SKM-1 (cell line): ENCODE measurements around the gene KCNF1.

Experiments used
- DNase-seq: peaks from one replicate; lab custom pipeline; 2025; ENCODE audit not compliant: unreplicated experiment; lab: John Stamatoyannopoulos, UW

The KCNF1 gene

DNA sequence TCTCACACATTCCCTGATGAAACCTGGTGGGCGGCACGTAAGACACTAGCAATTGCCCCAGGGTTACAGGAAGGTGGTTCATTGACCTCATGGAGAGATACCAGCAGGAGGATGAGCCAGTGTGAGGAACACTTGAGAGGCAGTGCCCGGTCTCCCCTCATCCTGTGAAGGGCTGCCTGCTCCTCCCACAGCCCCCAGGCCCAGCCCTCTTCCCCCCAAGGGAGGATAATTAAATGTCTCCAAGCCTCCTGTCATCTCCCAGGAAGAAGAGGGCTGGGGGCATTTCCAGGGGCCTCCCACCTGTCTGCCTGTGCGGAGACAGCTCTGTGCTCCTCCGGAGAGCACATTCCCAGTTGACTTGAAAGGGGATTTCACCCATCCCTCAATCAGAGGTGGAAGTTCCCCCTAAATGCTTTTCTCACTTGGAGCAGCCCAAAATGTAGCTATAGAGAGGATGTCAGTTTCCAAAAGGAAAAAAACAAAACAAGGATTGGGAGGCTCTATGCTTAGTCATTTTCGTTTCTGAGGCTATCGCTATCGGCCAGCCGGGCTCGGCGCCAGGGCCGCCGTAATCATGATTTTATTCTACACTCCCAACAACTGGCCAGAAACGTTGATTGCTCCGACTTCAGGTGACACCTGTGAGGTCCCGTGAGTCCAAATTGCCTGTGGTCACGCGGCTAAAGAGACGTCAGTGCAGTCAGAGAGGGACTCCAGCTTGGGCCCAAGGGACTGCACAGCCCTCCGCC, 7.1 kb downstream of the KCNF1 start:
- no peak for DNase-seq

DNA sequence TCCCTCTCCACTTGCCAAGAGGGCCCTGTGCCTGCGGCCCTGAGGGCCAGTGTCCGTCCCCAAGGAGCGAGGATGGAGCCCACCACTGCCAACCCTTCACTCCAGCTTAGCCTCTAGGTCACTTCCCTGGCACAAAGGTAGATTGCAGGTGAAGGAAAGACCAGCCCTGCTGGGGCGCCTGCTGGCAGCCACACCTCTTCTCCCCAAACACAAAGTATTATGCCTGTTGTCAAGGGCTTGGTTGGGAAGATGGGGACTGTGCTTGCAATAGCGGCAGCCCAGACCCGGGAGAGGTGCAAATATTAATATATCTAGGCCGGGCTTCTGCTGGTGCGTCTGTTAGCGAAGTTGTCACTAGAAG, 7.7 kb downstream of the KCNF1 start:
- DNase-seq: no peak

DNA sequence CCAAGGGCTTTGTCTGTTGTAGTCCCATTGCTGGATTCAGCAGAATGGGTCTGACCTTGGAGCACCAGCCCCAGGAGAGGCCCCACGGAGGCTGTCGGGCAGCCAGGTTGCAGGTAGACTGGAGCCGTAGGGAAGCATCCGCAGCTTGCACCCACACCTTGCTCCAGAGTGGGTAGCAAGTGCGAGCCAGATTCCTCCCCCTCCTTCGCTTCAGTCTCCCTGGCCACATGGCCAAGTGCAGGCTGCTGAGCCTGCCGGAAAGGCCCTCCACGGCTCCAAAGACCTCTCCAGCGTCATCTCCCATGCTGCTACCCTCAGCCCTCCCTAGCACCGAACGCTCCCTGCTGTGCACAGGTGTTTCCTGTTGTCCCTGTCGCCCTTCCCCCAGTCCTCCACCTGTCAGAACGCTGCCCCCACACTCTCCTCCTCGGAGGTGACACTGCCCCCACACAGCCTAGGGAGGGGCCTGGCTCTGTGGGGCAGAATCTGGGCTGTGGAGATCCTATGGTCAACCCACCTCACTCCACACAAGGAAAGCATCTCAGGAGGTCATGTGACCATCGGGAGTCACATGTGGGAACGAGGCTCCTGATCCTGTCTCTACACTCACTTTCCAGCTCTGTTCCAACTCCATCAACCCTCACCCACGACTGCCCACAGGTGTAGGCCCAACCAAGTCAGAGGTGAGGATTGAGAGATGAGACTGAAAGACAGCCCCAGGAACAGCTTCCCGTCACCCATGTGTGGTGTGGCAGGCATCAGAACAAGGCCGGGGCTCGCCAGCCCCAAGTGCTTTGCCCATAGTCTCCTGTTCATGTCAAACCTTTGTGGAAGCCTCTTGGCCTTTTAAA, 8.3 kb downstream of the KCNF1 start:
- no peak for DNase-seq

DNA sequence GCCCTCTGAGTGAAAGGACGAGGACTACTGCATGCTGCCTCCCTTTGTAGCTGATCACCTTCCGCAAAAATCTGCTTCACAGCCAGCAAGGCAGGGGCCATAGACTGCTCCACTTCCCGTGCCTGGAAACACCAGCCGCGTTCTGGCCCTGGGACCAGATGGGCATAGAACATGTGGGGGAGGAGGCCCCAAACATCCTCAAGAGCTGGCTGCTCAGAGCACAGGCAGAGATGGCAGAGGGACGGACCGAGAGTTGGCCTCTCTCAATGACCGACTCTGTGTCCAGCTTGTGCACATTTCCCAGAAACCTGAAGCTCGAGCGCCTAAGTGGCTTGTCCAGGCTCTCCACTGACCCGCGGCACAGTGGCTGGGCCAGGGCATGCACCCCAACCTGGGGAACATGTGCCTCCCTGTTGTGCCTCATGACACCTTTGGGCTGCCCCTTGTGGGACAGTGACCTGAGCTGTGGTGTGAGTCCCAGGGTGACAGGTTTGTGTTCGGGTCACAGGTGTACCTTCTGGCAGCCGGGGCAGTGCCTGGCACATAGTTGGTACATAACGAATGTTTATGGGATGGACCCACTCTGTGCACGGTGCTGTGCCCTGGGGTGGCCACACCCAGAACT, 9.1 kb downstream of the KCNF1 start:
- DNase-seq: no peak

DNA sequence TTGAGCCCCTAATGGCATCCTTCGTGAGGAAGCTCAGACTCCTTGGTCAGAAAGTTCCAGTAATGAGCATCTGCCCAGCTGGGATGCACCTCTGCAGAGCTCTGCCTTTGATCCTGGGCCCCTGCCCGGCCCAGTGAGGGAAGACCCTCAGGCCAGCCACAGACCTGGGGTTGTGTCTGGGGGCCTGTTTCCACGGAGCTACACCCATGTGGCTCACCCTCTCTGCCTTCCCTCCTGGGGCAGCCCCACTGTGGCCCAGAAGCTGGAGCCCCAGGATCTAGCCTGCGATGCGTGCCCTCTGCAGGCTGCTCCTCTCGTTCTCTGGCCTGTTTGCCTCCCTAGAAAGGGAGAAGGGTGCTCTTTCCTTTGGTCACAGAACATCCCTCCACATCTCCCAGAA, 9.8 kb downstream of the KCNF1 start:
- no peak for DNase-seq

DNA sequence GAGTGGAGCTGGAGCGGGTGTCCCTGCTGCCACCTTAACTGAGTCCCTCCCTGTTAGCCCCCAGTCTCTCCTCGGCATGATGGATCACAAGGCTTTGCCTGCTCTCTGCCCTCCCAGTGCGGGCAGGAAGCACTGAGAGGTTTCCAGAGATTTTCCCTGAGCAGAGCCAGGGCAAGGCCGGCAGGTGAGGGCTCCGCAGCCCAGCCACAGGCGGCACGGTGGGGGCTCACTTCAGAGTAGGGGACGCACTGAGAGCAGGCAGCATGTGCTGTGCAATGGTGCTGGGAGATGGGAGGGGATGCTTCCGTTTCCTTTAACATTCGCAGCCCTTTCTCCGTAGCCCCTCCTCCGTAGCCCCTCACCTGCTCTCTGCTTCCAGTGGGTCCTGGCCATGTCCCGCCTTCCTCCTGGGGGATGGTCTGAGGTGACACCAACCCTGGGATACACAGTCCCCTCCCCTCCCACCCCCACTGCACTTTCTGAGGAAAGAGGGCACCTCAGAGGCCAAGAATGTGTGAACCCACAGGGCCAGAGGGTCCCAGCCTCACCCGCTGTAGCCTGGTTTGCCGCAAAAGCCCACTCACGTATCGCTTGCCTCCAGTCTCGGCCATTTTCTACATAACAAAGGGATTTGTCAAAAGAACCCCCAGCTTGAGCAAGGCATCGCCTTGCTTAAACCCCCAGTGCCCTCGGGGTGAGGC, 10.7 kb downstream of the KCNF1 start:
- DNase-seq: no peak

DNA sequence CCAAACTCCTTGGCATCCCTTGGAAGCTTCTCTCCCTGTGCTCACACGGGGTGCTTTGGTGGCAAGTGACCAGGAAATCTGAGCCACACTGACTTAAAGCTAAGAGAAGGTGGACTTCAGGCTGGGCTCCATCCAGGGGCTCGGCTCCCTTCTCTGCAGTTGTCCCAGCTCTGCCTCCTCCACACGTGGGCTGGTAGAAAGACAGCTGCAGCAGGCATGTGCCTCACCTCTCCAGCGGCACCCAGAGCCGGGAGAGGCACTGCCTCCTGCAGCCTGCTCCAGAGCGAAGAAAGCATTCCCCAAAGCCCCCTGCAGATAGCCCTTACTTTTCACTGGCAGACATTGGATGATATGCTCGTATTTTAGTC, 11.3 kb downstream of the KCNF1 start:
- DNase-seq: no peak

DNA sequence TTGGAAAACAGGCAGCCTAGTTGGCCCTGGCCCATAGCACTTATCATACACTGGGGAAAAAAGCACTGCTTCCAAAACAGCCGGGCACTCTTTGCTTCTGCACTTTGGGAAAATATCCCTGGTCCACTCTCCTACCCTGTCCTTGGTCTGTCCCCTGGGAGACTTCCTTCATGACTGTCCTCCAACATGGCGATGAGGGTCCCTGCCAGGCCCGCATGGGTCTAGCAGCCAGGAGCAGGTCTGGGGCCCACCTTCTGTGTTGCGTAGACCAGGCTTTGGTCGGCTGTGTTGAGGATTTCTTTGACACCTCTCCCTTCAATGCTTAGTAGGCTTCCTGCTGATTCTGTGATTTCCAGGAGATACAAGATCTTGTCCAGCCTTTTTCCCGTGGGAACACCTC, 12.2 kb downstream of the KCNF1 start:
- no peak for DNase-seq

DNA sequence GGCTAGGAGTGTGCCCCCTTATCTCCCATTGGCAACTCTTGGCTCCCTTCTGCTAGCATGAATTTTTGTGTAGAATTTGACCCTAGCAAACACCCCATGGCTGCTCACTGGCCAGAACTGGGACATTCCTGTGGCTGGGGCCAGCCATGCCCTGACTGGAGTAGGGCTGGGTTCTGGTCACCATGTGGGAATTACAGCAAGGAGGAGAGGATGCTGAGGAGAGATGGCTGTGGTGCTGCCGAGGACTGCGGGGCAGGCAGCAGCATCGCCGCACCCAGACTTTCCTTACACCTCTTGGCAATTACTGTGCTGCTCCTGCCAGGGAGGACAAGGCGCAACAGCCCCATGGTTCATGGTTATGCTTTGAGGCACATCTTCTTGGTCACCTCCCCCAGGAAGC, 12.7 kb downstream of the KCNF1 start:
- DNase-seq: no peak

DNA sequence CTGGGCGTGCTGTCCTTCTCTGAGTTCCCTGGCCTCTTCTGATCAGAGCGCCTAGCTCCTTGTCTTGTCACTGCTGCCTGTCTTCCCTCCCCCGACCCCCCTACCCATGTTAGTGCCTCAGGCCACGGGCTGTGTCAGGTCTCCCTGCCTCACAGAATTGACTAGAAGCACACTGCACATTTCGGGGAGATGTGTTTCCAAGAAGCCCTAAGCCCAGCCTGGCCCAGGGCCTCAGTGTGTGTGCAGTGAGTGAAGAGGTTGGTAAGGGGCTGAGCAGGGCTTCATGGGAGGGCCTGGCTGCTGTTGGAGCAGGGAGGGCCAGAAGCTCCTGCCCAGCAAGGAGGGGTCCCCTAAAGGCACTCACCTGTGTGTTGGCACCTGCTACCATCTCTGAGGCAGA, 13.1 kb downstream of the KCNF1 start:
- no peak for DNase-seq

DNA sequence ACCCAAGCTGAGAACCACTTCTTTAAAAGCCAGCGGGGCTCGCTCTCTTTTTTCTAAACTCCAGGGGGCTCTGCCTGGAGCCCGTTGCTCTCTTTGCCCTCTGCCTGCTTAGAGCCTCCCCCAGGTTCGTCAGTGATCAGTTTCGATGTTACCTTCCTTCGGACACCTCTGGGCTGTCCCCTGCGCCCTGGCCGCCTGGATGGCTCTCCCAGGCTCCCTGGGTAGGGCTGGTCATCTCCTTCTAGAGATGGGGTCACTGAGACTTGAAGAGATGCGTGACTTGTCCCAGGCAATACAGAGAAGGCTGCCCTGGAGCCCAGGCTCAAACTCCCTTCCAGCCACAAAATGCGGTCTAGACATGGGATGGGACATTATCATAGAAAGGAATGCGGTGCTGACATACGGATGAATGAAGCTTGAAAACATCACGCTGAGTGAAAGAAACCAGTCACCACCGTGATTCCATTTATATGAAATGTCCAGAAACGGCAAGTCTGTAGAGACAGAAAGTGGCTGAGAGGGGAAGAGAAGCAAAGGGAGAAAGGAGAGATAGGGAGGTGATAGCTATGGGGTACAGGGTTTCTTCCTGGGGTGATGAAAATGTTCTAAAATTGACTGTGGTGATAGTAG, 14.6 kb downstream of the KCNF1 start:
- DNase-seq: no peak

DNA sequence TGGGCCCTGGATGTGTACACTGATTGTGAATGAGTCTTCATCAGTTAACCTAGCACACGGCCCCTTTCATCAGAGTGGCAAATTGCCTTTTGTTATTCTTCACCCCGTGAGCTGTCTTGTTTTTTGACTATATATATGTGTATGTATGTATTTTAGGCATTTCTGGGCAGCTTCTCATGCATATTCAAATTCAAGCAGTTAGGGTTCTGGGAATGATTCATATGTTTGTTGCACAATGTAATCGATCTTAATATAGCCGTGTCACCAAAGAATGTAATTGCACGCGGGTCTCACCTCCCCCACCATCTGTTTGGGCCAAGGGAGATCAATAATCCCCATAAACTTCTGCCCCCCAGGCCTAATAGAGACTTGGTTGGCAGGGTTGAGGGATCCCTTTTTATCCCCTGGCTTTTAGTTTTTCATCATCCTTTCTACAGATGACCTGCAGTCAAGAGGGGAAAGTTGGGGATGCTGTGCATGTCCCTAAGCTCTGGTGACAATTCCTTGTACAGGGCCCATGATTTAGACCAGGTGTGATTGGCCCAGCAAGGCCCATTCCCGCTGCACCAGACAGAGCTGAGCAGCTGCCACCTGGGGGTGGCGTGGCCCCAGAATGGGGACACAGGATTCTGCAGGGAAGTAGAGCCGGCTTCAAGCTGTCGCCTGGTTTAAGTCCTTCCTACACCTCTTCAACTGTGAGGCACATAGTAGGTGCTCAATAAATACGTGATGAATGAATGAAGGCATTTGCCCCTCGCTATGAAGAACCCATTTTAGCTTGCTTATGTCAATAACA, 19.2 kb downstream of the KCNF1 start:
- no peak for DNase-seq

DNA sequence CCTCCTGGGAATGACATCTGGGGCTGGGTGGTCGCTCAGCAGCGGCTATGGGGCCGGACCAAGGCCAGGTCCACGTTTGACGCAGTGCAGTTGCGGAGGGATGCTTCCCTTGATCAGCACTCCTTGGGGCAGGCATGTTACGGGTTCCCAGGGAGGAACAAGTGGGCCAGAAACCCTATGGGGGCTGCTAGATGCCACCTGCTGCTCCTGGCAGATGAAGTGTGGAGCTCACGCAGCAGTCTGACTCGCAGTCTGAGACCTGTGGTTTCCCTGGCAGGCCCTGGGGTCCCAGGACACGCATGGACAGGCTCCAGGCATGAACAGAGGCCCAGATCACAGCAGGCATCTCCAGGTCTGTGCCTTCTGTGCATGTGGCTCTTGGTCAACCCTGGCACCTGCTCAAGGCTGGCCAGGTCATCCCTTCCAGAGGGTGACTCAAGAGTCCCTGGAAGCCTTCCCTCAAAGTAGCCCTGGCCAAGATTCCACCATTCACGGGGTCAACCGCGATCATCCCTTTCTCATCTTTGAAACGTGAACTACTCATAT, 20.0 kb downstream of the KCNF1 start:
- DNase-seq: no peak

DNA sequence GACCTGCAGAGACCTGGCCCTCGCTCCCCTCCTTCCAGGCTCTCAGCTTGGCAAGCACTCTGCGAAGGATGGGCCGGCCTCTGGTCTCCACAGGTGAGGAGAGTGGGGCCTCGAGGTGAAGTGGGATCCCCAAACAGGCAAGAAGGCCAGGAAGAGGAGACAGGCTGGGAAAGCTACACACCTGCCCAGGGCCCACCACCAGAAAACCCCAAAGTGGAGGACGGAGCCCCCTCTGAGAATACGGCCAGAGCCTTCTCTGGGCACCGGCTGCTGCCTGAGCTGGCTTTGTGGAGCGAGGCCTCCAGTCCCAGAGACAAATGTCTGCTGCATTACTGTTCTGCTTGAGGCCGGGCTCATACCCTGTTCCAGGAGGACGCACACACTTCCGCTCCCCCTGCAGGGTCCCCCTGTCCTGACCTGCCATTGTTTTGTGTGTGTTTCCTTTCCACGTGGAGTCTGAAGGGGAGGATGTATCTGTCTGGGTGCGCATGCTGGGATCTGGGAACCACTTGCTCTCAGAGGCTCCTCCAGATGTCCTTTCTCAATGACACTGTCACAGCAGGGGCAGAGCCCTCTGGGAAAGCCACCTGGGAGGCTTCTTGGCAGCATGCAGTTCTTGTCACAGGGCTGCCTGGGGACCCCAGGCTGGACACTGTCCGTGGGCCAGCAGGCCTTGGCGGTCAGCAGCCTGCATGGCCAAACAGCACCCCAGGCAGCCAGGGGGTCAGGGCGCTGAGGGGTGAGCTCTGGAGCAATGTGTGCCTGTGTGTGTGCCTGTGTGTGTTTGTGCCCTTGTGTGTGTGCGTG, 20.8 kb downstream of the KCNF1 start:
- no peak for DNase-seq

DNA sequence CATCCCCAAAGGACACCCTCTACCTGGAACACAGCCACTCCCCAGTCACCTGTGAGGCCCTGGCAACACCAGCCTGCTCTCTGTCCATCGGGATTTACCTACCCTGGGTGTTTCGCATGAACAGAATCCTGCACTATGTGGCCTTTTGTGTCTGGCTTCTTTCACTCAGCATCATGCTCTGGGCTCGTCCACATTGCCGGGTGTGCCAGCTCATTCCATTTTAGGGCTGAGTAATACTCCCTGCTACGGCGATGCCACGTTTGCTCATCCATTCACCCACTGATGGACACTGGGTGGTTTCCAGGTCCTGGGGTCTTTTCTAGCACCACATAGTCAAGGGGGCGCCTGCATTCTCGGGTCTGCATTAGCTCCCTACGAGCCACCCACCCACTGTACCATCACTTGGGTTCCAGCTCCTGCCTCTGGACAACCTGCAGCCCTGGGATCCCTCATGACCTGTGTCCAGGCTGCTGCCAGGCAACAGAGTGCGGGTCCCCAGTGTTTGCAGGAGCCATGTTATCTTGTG, 22.0 kb downstream of the KCNF1 start:
- no peak for DNase-seq

DNA sequence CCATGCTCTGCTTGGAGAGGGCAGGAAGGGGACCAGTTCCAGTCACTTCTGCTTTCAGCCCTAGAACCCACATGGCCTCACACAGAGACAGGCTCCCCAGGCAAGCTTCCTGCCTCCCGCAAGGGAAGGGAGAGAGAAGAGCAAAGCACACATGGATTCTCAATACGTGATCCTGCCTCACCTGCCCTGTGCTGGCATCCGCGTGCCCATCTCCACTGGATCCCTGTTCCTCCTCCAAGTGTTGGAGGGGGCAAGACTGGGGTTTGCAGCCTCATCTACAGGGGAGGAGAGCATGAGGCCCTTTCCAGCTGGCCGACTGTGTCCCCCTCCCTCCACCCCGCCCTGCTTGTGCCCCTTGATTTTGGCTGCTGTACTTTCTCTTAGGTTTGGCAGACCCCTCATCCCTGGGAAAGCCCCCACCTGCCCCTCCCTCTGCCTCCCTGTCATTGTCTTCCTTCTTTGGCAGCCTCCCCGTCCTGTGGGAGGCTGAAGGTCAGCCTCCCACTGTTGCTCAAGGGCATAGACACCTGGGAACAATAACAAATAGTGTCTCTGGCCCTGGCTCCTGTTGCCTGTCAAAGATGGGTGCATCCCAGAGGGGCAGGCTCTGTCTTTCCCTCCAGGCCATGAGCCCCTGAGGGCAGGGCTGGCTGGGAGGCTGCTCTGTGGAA, 22.7 kb downstream of the KCNF1 start:
- no peak for DNase-seq

DNA sequence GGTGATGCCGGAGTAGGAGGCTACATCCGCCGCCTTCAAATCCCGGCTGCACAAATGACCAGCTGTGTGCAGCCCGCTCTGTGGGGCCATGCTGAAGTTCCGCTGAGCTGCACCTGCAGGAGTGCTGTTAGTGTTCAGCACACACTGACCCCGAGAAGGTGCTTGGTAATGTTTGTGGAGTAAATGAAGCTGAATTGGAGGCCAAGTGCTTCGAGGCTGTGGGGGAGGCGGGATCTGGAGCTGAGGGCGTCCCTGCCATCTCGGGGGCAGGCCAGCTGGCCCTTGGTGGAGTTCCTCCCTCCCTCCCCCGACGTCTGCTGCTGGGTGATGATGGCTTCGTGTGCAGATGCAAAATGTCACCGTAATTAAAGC, 23.2 kb downstream of the KCNF1 start:
- DNase-seq: no peak

DNA sequence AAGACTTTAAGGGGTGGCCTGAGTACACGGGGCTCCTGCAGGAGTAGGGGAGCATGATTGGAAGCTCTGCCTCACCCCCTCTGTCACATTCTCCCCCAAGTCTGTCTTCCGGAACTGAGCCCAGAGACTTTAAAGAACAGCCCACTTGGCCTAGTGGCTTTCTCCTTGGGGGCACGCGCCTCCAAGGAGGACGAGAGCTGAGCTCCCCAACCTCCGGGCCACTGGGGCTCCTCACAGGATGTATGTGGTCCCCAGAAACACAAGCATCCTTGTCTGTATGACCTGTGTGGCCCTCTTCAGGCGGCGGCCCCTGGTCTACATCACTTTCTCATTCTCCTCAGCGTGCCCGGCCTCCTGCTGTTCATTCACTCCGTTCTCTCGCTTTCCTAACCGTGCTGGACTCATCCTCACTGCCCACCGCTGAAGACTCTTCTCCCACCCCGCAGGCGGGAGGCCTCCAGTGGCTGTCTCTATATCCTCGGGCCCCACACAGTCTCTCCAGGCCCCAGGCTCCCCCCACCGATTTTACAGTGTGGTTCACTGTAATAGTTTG, 23.7 kb downstream of the KCNF1 start:
- no peak for DNase-seq
